T-helper 1 cell treated with Interleukin-12 subunit alpha and Interleukin-12 subunit beta and Interleukin-4 antibody, amounts not matched to agents 30 μg/mL and 1 μg/mL, for 36 hours (primary cell): ENCODE measurements around the gene OR2S2.

ENCODE experiments used
- H3K27ac Mint-ChIP-seq: one replicate; pipeline ENCODE4 v1.8.0; 2021; ENCODE audit warnings: mild to moderate bottlenecking, mixed read lengths
- H3K27me3 Mint-ChIP-seq: one replicate; pipeline ENCODE4 v1.8.0; 2021; ENCODE audit warnings: low read depth, mixed read lengths
- H3K36me3 Mint-ChIP-seq: one replicate; pipeline ENCODE4 v1.8.0; 2021; ENCODE audit warnings: low read depth, mixed read lengths
- H3K4me1 Mint-ChIP-seq: one replicate; pipeline ENCODE4 v1.8.0; 2021; ENCODE audit warnings: low read depth, mixed read lengths
- H3K4me3 Mint-ChIP-seq: one replicate; pipeline ENCODE4 v1.8.0; 2021; ENCODE audit warnings: mild to moderate bottlenecking, moderate library complexity, mixed read lengths
- H3K9me3 Mint-ChIP-seq: one replicate; pipeline ENCODE4 v1.8.0; 2021; ENCODE audit warnings: mixed read lengths

The OR2S2 gene

GRCh38 chr9:35980289-35981011 lies 22.5 kb upstream of the OR2S2 start:
- peaks cover 52% of the 10 kb centered on the region for H3K27me3 Mint-ChIP-seq
- no peaks in the 10 kb centered on the region for H3K36me3 Mint-ChIP-seq
- H3K4me3 Mint-ChIP-seq, result no peak overlapping the region
- peaks cover 6% of the 10 kb centered on the region for H3K9me3 Mint-ChIP-seq
- no peaks in the 10 kb centered on the region for H3K4me1 Mint-ChIP-seq
- H3K27ac Mint-ChIP-seq, result no peak overlapping the region

GRCh38 chr9:35978792-35979191 lies 20.8 kb upstream of the OR2S2 start:
- Mint-ChIP-seq H3K4me3 (no peak overlapping the region), H3K9me3 (peaks cover 17% of the 10 kb centered on the region), H3K27me3 (peaks cover 62% of the 10 kb centered on the region), H3K4me1 (no peaks in the 10 kb centered on the region), H3K27ac (no peak overlapping the region), H3K36me3 (no peaks in the 10 kb centered on the region)

GRCh38 chr9:35976726-35977125 lies 18.8 kb upstream of the OR2S2 start:
- no peak overlapping the region for H3K4me3 Mint-ChIP-seq
- H3K4me1 Mint-ChIP-seq, result no peaks in the 10 kb centered on the region
- no peak overlapping the region for H3K27ac Mint-ChIP-seq
- peaks cover 17% of the 10 kb centered on the region for H3K9me3 Mint-ChIP-seq
- H3K27me3 Mint-ChIP-seq, result peaks cover 72% of the 10 kb centered on the region
- H3K36me3 Mint-ChIP-seq, result peaks cover 2% of the 10 kb centered on the region

GRCh38 chr9:35974800-35975199 lies 16.8 kb upstream of the OR2S2 start:
- H3K9me3 Mint-ChIP-seq, result peaks cover 17% of the 10 kb centered on the region
- peaks cover 77% of the 10 kb centered on the region for H3K27me3 Mint-ChIP-seq
- no peaks in the 10 kb centered on the region for H3K4me1 Mint-ChIP-seq
- peaks cover 2% of the 10 kb centered on the region for H3K36me3 Mint-ChIP-seq
- no peak overlapping the region for H3K27ac Mint-ChIP-seq
- H3K4me3 Mint-ChIP-seq, result no peak overlapping the region

GRCh38 chr9:35972093-35972492 lies 14.1 kb upstream of the OR2S2 start:
- Mint-ChIP-seq H3K4me1 (no peaks in the 10 kb centered on the region), H3K27ac (no peak overlapping the region), H3K36me3 (peaks cover 2% of the 10 kb centered on the region), H3K4me3 (no peak overlapping the region), H3K9me3 (peaks cover 17% of the 10 kb centered on the region), H3K27me3 (peaks cover 81% of the 10 kb centered on the region)

- Mint-ChIP-seq H3K9me3 (no peaks in the 10 kb centered on the region), H3K4me1 (no peaks in the 10 kb centered on the region), H3K4me3 (no peak overlapping the region), H3K36me3 (no peaks in the 10 kb centered on the region), H3K27ac (no peak overlapping the region), H3K27me3 (peaks cover 66% of the 10 kb centered on the region)
These were observed 9.1 kb upstream of the OR2S2 start for GRCh38 chr9:35967042-35967441.

- Mint-ChIP-seq H3K9me3 (no peaks in the 10 kb centered on the region), H3K27me3 (peaks cover 59% of the 10 kb centered on the region)
These were observed 8.5 kb upstream of the OR2S2 start for GRCh38 chr9:35966433-35966832.

GRCh38 chr9:35965011-35965410 lies 7.1 kb upstream of the OR2S2 start:
- peaks cover 47% of the 10 kb centered on the region for H3K27me3 Mint-ChIP-seq
- no peaks in the 10 kb centered on the region for H3K9me3 Mint-ChIP-seq
- no peaks in the 10 kb centered on the region for H3K36me3 Mint-ChIP-seq
- H3K4me3 Mint-ChIP-seq, result no peak overlapping the region
- no peaks in the 10 kb centered on the region for H3K4me1 Mint-ChIP-seq
- no peak overlapping the region for H3K27ac Mint-ChIP-seq

More at GRCh38 chr9:35966433-35966832, 8.5 kb upstream of the OR2S2 start:
- no peaks in the 10 kb centered on the region for H3K4me1 Mint-ChIP-seq
- no peak overlapping the region for H3K4me3 Mint-ChIP-seq
- no peak overlapping the region for H3K27ac Mint-ChIP-seq
- H3K36me3 Mint-ChIP-seq, result no peaks in the 10 kb centered on the region

- no peaks in the 10 kb centered on the region for H3K9me3 Mint-ChIP-seq
- H3K4me3 Mint-ChIP-seq, result no peak overlapping the region
- peaks cover 31% of the 10 kb centered on the region for H3K27me3 Mint-ChIP-seq
- no peak overlapping the region for H3K27ac Mint-ChIP-seq
- no peaks in the 10 kb centered on the region for H3K4me1 Mint-ChIP-seq
- no peaks in the 10 kb centered on the region for H3K36me3 Mint-ChIP-seq
These were observed 4.4 kb upstream of the OR2S2 start for GRCh38 chr9:35962126-35962906.

- Mint-ChIP-seq H3K9me3 (no peaks in the 10 kb centered on the region), H3K4me1 (no peaks in the 10 kb centered on the region), H3K27ac (no peak overlapping the region), H3K4me3 (no peak overlapping the region), H3K27me3 (peaks cover 20% of the 10 kb centered on the region), H3K36me3 (no peaks in the 10 kb centered on the region)
These were observed 2.2 kb upstream of the OR2S2 start for GRCh38 chr9:35960039-35960655.

- Mint-ChIP-seq H3K27ac (no peak overlapping the region), H3K4me1 (peaks cover 2% of the 10 kb centered on the region), H3K27me3 (peaks cover 27% of the 10 kb centered on the region), H3K4me3 (no peak overlapping the region), H3K9me3 (no peaks in the 10 kb centered on the region), H3K36me3 (no peaks in the 10 kb centered on the region)
These were observed 1.3 kb downstream of the OR2S2 start for GRCh38 chr9:35956651-35957050.

GRCh38 chr9:35954942-35955546 lies 2.9 kb downstream of the OR2S2 start:
- H3K27ac Mint-ChIP-seq, result no peak overlapping the region
- peaks cover 27% of the 10 kb centered on the region for H3K27me3 Mint-ChIP-seq
- H3K4me1 Mint-ChIP-seq, result peaks cover 2% of the 10 kb centered on the region
- no peak overlapping the region for H3K4me3 Mint-ChIP-seq
- no peaks in the 10 kb centered on the region for H3K36me3 Mint-ChIP-seq
- H3K9me3 Mint-ChIP-seq, result no peaks in the 10 kb centered on the region

GRCh38 chr9:35952526-35953191 lies 5.3 kb downstream of the OR2S2 start:
- no peaks in the 10 kb centered on the region for H3K9me3 Mint-ChIP-seq
- H3K4me3 Mint-ChIP-seq, result no peak overlapping the region
- peaks cover 25% of the 10 kb centered on the region for H3K27me3 Mint-ChIP-seq
- H3K36me3 Mint-ChIP-seq, result no peaks in the 10 kb centered on the region
- H3K4me1 Mint-ChIP-seq, result peaks cover 2% of the 10 kb centered on the region
- H3K27ac Mint-ChIP-seq, result no peak overlapping the region

GRCh38 chr9:35951736-35952135 lies 6.2 kb downstream of the OR2S2 start:
- Mint-ChIP-seq H3K27me3 (peaks cover 24% of the 10 kb centered on the region), H3K27ac (no peak overlapping the region)

More at GRCh38 chr9:35951736-35952135, 6.2 kb downstream of the OR2S2 start:
- Mint-ChIP-seq H3K36me3 (no peaks in the 10 kb centered on the region), H3K4me1 (peaks cover 2% of the 10 kb centered on the region), H3K4me3 (no peak overlapping the region), H3K9me3 (no peaks in the 10 kb centered on the region)
